ENCODE measurements around the gene C17orf107.
A peak's percentile ranks its signal among the peaks of the same experiment; 100 is the strongest.

The C17orf107 gene

DNA sequence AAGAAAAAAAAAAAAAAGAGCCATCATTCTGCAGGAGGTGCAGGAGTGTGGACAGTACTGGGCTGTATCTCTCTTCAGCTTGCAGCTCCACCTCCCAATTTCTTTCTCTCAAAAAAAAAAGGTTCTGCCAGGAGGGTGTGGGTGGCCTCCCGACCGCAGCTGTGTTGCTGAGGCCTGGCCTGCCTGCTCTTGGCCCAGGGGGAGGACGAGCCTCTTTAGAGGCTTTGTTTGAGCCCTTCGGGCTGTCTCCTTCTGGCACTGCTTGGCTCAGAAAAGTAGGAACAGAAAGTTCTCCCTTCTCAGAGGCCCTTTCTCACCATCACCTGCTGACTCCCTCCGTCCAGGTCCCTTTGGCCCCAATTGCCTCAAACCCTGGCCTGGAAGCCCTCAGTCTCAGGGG is 22.2 kb upstream of the C17orf107 start:
- no peak for DNase-seq

DNA sequence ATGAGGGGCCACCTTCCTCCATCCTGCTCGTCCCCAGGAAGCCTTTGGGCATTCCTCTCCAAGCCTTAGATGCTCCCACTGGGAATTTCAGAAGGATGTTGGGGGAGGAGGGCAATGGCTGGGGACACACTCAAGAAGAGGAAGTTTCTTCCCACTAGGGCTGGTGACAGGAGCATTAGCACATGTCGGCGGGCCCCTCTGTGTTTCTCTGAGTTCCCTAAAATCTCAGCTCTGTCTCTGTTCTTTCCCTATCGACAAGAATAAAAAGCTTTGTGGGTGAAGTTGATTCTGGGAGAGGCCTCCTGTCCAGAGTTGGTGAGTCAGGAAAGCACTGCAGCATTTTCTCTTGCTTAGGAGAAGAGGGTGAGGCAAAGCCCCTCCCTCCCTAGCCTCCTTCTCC is 19.7 kb upstream of the C17orf107 start:
- no peak for DNase-seq

DNA sequence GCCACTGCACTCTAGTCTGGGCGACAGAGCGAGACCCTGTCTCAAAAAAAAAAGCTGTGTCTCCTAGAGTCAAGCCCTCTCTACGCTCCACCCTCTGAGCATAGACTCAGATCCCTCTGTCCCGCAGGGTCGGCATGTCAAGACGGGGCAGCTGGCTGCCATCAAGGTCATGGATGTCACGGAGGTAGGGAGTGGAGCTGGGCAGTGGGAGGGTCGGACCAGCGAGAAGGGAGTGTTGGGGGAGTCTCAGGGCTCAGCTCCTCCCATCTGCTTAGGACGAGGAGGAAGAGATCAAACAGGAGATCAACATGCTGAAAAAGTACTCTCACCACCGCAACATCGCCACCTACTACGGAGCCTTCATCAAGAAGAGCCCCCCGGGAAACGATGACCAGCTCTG is 18.5 kb upstream of the C17orf107 start:
- no peak for DNase-seq

DNA sequence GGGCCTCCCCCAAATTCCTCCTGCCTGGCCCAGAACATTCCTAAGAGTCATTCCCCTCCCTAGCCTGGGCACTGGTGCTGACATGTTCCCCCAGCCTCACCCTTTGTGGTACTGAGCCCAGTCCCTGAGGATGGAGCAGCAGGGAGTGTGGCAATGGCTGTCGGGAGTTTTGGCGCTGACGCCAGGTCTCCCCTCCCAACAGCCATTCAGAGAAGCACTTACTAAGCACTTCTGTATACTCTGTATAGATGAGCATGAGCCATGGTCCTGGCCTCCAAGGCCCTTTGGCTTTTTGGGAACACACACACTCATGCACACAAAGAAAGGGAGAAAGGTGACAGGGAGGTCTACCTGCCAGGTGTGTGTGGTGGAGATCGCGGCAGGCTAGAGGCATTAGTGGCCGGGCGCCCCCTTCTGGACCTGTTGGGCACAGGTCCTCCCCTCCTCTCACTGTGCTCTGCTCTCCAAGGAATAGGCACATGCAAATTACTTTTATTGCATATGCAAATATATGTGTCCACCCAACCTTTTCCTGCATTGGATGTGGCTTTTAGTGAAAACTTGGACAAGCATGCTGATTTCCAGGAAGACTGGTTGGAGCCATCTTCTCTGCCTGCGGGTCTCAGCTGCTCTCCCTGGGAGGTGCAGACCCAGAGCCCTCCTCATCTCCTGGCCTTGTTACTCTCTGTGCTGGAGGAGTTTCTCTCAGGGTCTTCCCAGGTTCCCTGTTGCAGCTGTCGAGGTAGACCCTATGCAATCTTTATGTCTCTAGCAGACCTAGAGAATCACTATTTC is 17.4 kb upstream of the C17orf107 start:
- peak; percentile 8 for DNase-seq

DNA sequence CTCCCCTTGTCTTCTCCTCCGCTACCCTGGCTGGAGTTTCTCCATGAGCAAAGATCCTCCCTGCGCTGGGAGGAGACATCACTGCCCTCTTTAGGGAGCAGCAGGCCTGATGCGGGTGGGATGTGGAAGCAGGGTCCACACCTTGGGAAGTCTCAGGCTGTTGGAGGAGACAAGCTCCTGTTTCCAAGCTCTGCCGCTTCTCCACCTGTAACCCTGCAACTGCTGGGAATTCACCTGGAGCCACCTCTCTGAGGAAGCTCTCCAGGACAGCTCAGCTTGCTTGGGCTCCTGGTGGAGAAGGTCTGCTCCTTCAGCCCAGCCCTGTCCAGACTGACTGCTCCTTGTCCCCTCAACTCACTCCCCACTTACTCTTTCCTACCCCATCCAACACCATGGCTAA is 14.8 kb upstream of the C17orf107 start:
- no peak for DNase-seq

DNA sequence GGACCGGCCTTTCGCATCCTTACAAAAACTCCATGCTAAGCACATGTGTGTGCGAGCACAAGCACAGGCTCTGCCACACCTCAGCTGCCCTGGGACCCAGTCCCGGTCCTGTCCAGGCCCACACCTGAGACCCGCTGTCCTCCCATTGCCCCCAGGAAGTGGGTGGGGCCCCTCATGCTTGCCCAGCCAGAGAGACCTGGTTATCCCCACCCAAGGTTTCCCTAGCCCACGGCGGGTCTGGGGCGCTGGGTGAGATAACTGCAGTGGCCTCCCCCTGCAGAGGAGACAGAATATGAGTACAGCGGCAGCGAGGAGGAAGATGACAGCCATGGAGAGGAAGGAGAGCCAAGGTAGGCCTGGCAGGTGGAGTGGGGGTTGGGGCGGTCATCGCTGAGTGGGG is 12.5 kb upstream of the C17orf107 start:
- no peak for DNase-seq

DNA sequence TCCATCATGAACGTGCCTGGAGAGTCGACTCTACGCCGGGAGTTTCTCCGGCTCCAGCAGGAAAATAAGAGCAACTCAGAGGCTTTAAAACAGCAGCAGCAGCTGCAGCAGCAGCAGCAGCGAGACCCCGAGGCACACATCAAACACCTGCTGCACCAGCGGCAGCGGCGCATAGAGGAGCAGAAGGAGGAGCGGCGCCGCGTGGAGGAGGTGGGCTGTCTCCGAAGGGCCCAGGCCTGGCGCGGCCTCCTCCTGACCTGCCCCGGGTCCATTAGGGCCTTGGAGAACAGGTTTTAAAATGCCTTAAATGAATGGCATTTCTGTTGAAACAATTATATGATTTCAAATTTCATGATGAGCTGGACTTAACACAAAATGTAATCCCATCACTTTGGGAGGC is 11.8 kb upstream of the C17orf107 start:
- no peak for DNase-seq

DNA sequence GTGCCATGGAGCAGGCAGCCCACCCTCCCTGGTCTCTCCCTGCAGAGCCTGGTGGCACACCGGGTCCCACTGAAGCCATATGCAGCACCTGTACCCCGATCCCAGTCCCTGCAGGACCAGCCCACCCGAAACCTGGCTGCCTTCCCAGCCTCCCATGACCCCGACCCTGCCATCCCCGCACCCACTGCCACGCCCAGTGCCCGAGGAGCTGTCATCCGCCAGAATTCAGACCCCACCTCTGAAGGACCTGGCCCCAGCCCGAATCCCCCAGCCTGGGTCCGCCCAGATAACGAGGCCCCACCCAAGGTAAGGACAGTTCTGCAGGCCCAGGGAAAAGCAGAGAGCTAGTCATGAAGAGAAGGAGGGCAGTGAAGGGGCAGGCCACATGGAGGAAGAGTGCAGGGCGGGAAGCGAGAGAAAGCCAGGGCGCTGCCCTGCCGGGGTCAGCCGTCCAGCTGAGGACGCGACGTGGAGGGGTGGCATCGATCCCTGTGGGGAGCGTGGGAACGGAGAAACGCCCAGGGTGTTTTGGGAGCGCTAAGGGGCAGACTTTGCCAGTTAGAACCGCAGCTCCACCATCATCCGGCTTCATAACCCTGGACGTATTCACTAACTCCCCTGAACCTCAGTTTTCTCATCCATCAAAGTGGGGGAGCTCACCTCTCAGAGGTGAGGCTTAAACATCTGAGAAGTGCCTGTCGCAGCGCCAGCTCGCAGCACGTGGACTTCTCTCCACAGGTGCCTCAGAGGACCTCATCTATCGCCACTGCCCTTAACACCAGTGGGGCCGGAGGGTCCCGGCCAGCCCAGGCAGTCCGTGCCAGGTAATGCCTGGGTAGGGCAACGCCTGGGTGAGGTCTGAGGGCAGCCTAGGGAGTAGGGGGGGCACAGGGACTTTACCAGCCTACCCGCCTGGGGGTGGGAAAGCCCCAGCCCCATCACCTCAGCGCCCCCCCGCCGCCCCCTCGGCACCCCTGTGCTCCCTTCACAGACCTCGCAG is 7.6 kb upstream of the C17orf107 start:
- no peak for DNase-seq

DNA sequence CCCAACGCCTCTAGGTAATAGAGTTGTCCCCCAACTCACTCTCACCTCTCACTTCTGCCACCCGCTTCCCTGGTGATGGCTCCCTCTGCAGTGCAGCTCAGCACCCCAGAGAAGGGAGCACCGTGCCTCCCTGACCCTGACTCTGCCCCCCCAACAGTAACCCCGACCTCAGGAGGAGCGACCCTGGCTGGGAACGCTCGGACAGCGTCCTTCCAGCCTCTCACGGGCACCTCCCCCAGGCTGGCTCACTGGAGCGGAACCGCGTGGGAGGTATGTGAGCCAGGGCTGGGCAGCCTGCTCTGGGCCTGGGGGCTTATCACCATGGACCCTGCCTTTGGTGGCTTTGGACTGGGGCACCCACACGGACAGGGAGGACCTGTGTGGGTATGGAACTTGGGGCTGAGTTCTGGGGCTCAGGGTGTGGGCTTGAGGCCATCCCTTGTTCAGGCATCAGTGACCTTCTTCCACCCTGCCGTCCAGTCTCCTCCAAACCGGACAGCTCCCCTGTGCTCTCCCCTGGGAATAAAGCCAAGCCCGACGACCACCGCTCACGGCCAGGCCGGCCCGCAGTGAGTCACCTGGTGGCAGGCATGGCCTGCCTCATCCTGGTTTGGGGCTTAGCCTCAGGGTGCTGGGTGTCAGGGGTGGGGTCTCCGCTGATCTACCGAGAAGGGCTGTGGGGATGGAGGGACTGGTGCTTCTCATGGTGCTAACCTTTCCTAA is 6.7 kb upstream of the C17orf107 start:
- no peak for DNase-seq

DNA sequence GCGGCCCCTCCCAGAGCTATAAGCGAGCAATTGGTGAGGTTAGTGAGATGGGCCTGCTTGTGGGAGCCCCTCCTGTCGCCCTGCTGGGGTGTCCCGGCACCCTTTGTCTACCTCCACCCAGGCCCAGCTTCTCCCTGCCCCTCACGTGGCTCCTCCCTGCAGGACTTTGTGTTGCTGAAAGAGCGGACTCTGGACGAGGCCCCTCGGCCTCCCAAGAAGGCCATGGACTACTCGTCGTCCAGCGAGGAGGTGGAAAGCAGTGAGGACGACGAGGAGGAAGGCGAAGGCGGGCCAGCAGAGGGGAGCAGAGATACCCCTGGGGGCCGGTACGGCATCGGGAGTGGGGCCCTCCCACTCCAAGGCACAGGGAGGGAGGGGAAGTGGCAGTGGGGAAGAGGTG is 6.1 kb upstream of the C17orf107 start:
- DNase-seq, result no peak

DNA sequence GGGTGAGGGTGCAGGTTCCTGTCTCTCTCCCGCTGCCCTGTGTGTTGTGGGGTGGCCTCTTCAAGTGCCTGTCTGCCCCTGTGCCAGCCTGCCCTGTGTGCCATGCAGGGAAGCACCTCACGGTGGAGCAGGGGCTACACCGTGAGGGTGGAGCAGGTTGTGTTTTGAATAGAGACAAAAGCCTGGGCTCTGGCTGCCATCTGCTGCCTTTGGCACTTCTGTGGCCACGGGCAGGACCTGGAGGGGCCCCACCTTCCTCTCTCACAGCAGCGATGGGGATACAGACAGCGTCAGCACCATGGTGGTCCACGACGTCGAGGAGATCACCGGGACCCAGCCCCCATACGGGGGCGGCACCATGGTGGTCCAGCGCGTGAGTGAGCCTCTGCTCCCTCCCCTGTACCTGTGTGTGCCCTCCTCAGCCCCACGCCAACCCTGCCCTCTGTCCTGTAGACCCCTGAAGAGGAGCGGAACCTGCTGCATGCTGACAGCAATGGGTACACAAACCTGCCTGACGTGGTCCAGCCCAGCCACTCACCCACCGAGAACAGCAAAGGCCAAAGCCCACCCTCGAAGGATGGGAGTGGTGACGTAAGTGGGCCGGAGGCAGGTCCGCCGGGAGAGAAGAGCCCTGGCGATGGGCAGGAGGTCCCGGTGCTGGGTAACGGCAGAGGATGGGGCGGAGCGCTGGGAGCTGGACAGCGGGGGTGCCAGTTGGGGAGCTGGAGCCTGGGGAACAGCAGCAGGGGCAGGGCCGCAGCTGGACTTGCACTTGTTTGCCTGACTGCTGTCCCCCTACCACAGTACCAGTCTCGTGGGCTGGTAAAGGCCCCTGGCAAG is 5.4 kb upstream of the C17orf107 start:
- DNase-seq, result no peak

DNA sequence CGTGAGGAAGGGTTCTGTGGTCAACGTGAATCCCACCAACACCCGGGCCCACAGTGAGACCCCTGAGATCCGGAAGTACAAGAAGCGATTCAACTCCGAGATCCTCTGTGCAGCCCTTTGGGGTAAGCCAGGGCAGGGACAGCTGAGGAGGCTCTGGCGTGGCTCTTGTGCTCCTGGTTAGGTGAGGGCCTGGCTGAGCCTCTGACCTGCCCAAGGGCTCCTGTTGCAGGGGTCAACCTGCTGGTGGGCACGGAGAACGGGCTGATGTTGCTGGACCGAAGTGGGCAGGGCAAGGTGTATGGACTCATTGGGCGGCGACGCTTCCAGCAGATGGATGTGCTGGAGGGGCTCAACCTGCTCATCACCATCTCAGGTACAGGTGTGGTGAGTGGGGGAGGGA is 4.2 kb upstream of the C17orf107 start:
- no peak for DNase-seq

DNA sequence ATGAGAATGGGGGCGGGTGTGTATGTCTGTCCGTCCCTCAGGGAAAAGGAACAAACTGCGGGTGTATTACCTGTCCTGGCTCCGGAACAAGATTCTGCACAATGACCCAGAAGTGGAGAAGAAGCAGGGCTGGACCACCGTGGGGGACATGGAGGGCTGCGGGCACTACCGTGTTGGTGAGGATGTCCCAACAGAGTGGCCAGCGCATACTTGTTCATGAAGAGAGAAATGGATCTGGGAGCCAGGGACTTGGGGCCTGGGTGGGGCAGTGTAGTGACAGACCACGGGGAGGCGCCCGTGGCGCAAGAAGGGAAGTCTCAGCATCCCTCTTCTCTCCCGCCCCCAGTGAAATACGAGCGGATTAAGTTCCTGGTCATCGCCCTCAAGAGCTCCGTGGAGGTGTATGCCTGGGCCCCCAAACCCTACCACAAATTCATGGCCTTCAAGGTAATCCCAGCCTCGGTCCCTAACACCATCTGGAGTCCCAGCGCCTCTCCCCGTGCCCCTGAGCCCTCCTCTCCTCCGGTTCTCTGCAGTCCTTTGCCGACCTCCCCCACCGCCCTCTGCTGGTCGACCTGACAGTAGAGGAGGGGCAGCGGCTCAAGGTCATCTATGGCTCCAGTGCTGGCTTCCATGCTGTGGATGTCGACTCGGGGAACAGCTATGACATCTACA is 3.5 kb upstream of the C17orf107 start:
- no peak for DNase-seq

DNA sequence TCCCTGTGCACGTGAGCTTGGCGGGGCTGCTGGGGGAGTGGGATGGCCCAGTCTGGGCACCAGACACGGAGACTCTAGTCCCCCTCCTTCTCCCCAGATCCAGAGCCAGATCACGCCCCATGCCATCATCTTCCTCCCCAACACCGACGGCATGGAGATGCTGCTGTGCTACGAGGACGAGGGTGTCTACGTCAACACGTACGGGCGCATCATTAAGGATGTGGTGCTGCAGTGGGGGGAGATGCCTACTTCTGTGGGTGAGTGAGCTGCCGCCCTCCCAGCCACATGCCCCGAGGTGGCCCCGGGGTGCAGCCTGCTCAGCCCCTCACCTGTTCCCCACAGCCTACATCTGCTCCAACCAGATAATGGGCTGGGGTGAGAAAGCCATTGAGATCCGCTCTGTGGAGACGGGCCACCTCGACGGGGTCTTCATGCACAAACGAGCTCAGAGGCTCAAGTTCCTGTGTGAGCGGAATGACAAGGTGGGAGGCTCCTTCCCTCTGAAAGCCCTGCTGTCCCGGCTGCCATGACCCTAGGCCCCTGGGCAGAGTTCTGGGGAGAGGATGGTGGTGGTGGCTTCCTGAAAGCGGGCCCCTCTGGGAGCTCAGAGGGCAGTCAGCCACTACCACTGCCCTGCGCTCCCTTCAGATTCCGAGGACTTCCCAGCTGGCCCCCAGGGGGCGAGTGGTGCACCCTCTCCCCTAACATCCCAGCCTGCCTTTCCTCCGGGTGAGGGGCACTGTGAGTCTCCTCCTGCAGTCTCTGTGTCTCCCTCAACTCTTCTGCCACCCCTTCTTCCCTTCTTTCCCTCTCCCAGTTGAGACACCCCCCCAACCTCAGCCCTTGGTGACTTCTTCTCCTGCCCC is 2.8 kb upstream of the C17orf107 start:
- DNase-seq, result no peak

DNA sequence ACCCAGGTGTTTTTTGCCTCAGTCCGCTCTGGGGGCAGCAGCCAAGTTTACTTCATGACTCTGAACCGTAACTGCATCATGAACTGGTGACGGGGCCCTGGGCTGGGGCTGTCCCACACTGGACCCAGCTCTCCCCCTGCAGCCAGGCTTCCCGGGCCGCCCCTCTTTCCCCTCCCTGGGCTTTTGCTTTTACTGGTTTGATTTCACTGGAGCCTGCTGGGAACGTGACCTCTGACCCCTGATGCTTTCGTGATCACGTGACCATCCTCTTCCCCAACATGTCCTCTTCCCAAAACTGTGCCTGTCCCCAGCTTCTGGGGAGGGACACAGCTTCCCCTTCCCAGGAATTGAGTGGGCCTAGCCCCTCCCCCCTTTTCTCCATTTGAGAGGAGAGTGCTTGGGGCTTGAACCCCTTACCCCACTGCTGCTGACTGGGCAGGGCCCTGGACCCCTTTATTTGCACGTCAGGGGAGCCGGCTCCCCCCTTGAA is 2.1 kb upstream of the C17orf107 start:
- DNase-seq, result no peak

DNA sequence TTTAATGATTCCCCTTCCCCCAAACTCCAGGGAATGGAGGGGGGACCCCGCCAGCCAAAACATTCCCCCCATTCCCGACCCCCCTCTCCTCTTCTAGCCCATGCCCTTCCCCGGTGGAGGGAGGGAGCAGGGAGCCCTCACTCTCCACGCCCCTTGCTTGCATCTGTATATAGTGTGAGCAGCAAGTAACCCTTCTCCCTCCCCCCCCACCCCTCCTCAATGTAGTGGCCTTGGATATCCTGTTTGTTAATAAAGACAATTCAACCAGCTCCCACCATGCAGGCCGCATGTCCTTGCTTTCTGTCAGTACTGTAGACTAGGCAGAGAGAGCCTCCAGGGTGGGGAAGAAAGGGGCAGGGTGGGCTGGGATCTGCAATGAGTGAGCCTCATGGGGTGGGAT is 1.6 kb upstream of the C17orf107 start:
- no peak for DNase-seq

DNA sequence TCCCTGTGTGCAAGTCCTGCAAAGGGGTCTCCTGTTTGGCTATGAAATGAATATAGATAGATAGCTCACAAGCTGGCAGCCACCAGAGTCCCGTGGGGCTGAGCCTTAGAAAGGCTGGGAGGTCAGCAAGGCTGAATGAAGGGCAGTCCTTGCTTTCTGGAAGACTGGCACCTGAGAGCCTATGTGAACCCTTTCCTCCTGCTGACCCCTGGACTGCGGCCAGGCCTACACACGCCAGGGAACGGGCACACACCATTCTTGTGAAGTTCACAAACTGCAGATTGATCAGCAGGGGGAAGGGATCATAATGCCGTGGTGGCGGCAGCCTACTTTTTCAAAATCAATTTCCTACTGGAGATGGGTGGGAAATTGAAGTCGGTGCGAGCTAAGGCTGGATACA is 985 bp upstream of the C17orf107 start:
- DNase-seq, result no peak

DNA sequence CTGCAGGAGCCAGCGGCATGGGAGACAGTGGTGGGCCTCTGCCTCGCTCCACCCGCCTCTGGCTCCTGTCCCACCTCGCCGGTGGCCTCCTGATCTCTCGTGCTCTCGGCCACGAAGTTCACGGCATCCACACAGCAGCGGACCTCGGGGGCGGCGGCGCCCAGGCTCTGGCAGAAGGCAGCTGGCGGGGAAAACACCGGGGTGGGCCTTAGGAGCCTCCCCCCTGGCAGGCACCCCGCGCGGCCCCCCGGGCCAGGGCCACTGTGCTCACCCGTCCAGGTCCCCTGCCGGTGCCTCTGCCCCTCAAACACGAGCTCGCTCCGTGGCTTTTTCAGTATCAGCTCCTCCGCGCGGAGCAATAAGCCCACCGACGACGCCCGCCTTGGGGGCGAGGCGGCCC is 409 bp upstream of the C17orf107 start:
- DNase-seq, result no peak

DNA sequence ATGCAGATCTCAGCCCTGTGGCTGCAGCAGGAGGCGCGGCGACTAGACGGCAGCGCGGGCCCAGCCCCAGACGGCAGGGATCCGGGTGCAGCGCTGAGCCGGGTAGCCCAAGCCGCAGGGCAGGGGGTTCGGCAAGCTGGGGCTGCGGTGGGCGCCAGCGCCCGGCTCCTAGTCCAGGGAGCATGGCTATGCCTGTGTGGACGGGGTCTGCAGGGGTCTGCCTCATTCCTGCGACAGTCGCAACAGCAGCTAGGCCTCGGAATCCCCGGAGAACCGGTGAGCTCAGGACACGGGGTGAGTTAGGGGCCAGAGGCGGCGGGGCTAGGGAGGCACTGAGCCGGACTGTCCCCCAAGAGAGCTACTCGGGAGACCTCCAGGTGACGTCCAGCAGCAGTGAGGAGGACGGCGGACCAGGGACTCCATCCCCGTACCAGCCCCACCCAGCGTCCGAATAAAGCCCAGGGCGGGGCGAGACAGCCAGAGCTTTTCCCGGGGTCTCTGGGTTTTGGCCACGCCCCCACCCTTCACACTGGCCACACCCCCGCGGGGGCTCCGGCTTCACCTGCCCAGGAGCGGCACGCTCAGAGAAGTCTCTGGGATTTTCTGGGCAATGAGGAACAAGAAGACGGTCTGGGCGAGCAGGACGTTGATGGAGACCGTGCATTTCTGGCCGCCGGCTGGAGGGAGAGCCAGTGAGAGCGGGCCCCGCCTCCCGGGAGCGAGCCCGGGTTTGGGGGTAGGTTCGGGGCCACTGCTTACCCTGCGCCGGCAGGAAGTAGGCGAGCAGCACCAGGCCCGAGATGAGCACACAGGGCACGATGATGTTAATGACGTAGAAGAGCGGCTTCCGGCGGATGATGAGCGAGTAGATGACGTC is 1.1 kb downstream of the C17orf107 start:
- DNase-seq, result no peak

Measured in GDM1 (cell line).